Measurements from ENCODE around the gene BCL2.
"Not testable (repeated sequence)": the region's sequence is repeated elsewhere in the genome, so short reads cannot be mapped to it uniquely, and the experiment has no call there.

BCL2 gene

DNA sequence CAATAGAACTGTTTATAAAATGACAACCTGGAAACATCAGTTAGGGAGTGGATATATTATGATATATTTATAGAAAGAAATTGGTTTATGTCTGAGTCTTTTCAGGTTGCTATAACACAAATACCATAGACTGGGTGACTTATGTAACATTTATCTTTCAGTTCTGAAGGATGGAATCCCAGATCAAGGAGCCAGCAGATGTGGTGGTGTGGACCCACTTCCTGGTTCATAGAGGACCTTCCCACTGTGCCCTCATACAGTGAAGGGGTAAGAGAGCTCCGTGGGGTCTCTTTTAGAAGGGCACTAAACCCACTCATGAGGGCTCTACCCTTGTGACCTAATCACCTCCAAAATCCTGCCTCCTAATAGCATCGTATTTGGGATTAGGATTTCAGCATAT is 86.7 kb downstream of the BCL2 start:
- no peak for DNase-seq

DNA sequence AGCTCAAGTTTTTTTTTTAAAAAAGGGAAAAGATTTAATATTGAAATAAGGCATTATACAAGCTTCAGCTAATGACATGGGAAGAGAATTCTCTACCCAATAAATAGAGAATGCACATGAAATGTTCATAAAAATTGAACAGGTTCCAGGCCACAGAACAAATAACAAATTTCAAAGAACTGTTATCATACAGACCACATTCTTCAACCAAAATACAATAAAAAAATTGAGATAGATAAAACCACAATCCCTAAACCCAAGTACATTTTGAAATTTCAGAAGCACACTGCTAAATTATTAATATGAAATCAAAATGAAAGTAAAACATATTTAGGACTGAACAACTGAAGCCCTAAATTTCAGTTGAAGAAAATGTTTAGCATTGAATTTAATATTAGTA is 89.6 kb downstream of the BCL2 start:
- no peak for DNase-seq

DNA sequence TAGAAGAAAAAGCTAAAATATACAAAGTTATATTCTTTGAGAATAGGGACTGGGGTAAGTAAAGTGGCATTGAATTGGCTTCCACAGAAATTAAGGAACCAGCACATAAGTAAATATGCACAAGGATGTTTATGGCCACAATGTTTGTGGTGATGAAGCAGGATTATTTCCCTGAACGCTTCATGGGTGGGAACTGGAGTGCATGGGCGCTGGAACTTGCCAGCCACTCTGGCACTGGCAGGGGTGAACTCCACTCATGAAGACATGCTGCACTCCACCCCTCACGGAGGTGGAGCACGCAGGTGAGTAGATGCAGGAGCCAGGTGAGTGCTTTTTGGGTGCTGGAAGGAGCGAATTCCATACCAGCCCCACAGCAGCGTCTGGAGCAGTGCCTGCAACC is 94.1 kb downstream of the BCL2 start:
- DNase-seq = no peak

DNA sequence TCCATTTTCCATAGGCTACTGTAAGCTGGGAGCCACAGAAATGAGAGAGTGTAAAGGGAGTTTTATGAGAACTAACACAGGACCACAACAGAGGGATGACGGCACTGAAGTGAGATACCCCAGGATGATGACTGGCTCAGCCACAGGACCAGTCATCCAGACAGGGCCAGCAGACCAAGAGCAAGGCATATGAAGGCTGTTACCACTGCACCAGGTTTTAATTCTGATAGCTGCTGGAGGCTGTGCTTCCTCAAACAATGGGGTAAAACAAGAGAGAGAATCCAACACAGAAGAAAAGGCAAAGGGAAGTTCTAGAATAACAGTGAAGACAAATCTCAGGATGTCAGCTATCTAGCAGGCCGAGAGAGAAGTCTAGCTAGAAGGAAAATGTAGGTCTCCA is 94.9 kb downstream of the BCL2 start:
- no peak for DNase-seq

DNA sequence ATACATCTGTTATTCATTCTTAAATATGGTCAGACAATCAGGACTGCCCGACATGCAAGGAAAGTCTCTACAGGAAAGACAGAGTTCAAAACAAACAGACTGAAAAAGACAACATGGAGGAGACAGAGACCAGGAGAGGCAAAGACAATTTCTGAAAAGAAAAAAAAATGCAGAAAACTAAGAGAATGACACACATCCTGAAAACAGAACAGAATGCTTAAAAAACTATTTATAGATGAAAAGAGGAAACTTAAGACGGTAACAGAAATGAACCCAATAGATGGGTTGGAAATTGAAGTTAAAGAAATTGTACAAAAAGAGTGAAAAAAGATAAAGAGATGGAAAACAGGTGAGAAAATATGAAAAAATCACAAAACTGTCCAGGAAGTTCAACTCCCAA is 95.7 kb downstream of the BCL2 start:
- no peak for DNase-seq

DNA sequence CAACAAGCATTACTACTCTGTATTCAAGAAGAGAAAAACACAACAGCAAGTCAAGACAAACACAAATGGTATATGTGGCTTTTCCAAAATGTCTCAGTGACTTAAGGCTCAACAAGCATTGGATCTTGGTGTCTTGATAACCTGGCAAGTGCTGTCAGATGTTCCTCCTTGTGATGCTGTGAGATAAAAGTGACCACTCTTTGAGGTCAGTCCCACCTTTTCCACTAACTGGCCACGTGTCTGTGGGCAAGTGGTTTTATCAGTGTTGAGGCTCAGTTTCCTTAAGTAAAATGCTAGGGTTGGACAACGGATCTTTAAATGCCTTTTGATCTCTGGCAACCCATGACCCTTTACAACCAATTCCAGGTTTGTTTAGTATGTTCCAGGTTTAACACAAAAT is 98.7 kb downstream of the BCL2 start:
- no peak for DNase-seq

DNA sequence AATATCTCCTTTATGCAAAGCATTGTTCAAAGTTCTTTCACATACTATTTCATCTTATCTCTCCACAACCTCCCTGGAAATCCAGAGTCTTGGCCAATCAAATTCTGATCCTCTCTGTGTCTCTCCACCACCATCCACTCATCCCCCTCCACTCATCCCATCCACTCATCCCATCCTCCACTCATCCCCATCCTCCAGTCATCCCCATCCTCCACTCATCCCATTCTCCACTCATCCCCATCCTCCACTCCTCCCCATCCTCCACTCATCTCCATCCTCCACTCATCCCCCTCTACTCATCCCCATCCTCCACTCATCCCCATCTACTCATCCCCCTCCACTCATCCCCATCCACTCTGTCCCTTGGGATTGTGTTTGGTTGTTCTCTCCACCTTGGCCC is 101.1 kb downstream of the BCL2 start:
- no peak for DNase-seq

DNA sequence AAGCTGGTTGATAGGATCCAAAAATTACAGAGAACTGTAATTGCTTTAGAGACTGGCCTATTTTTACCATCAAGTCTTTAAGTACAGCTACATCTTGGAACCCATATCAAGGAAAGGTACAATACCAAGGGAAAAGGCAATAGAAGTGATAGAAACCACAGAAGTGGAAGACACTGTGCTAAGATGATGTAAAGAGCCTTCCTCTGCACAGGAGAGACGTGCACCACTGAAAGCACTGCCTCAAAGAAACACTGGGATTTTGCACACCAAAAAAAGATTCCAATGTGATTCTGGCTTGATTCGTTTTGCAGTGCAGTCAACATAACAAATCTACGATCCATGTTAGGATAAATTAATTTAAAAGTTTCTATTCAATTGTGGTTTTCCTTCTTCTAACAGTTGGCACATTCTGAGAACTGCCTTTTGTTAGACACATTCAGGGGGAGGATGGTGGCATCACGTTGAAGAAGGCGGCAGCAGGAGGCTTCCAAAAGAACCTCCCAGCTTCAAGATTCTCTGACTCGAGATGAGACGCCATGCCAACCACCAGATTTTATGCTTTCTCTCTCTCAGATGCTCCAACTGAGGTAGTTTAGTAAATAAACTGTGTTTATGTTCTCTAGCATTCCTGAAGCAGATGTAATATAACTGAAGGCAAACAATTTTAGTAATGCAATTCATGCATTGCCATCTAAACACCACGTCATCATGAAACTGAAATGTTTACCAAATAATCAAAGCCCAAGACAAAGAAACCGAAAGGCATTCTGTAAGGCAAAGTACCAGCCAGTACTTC is 102.9 kb downstream of the BCL2 start:
- DNase-seq = no peak

DNA sequence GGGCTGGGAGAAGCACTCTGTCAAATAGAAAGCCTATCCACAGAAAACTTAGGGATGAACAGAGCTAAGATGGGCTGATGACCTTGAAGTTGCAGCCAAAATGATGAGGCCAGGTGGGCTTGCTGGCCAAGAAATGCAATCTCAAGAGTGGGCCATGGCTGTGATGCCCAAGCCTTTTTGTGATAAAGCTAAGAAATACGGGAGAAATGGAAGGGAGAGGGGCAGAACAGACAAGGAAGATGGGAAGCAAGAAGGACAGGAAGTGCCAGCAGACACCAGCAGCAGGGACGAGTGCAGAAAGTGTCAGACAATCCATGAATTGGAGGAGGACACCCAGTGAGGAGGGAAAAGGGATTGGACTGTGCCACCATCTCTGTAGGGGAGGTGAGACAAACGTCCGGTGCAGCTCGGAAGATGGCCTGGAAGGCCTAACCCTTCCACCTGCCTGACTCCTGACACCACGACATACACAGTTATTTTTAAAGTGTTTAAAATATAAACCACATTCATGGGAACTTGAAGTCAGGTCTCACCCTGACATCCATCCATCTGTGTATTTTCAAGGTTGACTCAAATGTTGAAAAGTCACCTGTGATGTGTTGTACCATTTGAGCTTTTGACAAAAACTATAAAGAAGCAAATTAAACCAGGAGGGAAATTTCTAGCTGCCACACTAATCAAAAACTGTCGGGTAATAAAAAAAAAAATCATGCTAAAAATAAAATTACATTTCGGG is 105.5 kb downstream of the BCL2 start:
- DNase-seq = no peak

DNA sequence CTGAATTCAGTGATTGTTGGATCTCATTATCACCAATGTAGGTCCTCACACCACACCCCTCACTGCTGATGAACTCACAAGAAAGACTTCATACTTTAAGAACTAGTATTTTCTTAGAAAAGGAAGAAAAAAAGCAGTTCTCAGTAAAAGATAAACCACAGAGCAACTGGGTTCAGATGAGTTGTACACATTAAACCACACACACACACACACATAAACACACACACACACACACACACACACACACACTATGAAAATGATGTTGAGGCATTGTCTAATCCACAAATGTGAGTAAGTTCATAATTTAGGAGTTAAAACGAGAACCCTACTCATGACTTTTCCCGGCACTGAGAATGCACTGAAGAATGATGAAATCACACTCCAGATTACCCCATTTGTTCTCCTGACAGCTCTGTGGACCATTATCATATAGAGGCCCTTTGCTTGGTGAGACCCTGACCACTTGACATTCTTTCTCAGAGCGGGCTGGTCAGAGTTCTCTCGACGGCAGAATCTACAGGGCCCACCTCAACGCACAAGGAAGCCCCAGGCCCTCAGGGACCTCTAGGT is 106.2 kb downstream of the BCL2 start:
- DNase-seq = peak; percentile 56

DNA sequence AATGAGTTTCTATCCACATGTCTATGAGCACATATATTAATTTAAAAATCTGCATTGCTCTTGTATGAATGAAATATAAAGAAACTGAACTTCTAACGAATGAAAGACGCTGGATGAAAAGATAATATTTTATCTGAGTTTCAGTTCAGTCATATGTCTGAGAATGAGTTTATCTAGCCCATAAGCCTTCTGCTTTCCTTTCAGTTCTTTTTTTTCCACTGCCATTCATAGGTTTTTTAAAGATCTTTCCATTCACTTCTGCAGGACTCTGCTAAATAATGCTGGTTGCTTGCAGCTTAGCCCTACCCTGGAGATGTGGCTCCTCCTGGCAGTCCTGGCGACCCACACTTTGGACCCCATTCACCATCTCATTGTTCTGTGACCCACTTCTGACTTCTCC is 109.0 kb downstream of the BCL2 start:
- no peak for DNase-seq

DNA sequence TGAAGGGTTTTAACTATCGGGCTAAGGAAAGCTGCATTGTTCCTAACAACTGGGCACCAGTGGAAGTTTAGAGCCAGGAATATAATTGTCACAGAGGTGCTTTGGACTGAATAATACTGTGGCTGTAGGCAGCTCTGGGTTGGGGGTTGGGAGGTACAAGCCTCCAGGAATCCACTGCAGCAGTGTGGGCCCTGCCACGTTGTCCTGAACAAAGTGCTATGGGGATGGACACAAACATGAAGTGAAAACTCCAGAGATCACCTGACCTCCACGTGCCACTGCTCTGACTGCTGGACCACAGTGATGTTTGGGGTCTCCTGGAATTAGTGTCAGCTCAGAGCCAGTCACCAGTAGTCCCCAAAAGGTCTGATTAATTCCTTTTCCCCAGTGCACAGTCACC is 110.9 kb downstream of the BCL2 start:
- no peak for DNase-seq

DNA sequence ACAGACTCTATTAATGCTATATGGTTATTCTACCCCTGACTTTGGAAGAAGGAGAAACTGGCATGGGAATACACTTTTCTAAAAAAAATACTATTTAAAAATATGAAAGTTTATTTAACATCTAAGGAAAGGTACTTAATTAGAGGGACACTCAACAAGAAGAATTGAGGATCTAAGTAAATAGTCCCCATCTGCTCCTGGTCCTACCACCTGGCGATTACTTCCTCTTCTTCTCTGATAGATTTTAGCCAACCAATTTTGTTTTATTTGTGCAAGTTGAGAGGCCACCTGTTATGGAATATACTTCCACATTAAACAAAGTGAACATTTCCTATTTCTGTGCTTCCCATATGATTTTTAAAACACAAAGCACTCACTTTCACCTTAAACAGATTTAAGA is 111.7 kb downstream of the BCL2 start:
- no peak for DNase-seq

DNA sequence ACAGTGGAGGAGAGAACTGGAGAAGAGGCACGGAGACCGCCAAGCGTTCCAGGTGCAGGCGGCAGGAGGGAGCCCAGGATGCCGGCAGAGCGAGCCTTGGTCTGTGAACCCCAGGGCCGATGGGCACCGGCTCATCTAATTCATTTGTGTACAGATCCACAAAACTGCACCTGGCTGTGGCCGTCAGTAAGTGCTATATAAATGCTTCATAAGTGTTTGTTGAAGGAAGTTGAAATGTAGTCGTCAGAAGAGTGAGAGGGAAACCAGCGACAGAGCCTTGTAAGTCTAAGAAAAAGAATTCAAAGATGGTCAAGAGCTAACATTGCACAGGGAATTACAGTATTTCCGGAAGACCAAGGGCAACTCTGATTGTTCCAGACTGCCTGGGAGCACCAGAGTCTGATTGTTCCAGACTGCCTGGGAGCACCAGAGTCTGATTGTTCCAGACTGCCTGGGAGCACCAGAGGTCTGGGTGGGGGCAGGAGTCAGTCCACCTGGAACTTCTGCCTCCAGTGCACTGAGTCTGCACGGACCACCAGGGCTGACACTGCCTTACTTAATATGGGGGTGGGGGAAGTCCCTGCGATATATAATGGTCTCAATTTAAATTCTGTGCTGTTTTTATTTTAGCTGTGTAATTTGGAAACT is 112.3 kb downstream of the BCL2 start:
- DNase-seq = no peak

DNA sequence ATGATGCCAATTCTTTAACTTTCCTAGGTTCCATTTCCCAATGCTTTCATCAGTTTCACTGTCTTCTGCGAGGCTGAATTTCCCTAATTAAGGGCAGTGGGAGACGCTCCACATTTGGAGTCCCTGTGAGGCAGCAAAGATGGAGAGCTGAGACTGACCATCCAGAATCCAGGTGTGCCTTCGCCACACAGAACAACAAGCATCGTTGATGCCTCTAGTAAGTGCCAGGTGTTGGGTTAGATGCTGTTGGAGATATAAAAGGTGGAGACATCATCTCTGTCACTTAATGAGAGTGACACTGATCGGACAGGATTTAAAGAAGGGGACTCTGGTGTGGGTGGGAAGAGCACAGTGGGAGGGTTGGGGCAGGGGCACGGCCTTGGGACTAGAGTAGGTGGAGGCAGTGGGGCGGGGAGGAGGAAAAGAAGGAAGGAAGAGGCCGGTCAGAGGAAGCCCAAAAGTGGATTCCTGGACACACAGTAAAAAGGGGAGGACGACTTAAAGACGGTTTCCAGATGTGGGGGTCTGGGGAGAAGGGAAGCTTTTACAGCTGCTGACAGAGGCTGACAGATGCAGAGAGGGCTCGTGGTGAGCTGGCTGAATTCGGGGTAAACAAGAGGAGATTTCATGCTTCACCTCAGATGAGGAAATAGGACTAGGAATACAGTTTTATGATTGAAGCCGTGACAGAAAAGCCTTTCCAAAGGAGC is 113.0 kb downstream of the BCL2 start:
- no peak for DNase-seq

DNA sequence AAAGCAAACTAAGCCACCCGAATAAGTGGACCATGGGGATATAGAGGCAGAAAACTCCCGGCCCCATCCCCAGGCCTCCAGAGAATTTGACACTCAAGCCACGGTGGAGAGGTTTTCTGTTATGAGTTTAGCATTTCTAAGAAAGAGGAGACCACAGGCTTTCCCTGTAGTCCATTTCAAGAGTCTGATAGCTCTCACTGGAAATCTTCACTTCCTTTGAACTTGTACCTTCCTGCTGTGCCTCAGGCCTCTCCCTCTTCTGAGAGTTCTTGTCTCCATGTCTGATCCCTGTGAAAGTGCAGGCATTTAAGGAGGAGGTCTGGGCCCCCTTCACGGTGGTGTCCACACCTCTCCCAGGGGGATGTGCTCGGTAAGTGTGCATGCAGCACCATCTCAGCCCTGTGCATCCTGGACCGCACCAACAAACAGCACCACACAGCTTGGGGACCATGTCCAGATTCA is 113.7 kb downstream of the BCL2 start:
- no peak for DNase-seq

DNA sequence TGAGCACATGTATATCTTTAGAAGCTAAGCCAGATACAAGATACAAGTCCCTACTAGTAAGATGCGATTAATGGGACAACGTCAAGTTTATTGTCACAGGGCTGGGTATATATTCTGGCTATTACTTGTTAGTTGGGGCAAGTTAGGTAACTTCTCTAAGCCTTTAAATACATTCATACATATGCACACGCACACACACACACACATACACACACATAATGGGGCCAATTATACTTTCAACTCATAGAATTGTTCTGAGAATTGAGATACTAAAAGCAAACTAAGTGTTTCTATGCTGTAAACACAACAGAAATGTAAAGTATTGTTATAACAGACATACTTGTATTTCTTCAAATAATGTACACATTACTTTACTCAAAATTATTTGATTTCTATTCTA is 116.1 kb downstream of the BCL2 start:
- DNase-seq = no peak

DNA sequence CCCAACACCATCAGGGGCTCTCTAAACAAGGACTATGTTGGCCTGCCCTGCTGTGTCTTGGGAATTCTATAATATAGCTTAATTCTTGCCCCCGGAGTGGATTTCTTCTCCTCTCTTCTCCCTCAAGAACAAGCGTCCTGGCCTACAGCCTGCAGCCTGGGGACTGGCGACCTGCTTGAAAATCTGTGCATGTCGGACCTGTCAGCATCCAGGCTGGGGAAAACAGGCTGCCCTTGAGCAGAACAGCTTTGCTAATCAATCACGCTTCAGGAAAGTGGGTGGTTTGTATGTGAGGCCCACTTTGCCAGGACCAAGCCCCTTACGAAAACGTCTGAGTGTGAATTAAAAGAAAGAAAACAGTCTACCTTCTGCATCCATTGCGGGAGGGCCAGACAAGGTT is 116.7 kb downstream of the BCL2 start:
- no peak for DNase-seq

DNA sequence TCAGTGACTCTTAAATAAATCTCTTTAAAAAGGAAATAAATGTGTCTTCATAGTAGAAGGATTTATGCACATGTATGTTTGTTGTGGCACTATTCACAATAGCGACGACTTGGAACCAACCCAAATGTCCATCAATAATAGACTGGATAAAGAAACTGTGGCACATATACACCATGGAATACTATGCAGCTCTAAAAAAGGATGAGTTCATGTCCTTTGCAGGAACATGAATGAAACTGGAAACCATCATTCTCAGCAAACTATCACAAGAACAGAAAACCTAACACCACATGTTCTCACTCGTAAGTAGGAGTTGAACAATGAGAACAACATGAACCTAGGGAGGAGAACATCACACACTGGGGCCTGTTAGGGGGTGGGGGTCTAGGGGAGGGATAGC is 118.1 kb downstream of the BCL2 start:
- DNase-seq = not testable (repeated sequence)

DNA sequence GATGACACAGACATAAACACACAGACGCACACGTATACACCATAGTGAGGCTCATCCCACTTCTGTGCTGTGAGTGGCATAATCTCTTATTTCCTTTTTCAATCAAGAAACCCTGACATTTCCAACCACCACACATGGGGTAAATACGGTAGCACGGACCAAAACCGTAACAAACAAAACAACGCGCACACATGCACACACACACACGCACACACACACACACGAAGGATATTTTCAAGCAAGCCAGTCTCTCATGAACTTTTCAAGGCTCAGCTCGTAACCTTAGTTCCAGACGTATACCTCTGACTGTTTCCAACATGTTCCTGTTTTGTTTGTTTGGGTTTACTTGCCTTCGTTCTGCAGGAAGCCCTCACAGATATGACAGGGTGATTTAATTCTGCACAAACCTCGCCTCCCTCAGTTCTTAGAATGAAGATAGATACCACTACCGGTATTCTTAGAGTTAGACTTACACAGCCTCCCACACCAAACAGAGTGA is 119.8 kb downstream of the BCL2 start:
- DNase-seq = no peak

DNA sequence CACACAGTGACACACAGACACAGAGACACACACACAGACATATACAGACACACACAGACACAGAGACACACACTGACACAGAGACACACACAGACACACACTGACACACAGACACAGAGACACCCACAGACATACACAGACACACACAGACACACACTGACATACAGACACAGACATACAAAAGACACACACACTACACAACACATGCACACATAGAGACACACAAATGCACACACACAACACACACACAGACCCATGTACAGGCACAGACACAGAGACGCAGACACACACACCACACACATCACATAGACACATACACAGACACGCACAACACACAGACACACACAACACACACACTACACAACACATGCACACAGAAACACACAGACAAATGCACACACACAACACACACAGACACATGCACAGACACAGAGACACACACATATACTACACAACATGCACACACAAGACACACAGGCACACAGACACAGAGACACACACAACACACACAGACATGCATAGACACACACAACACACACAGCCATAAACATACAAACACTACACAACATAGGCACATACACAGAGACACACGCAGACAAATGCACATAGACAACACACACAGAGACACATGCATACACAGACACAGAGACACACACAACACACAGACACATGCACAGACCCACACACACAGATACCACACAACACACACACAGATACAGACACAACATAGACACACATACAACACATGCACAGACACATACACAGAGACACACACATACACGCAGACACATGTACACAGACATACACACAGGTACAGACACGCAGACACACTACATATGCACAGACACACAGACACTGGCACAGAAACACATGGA is 120.5 kb downstream of the BCL2 start:
- DNase-seq = no peak

All from fibroblast of skin of right biceps (primary cell).